ENCODE measurements around the gene RABEPK.

- TF ChIP-seq, protein P1, sequence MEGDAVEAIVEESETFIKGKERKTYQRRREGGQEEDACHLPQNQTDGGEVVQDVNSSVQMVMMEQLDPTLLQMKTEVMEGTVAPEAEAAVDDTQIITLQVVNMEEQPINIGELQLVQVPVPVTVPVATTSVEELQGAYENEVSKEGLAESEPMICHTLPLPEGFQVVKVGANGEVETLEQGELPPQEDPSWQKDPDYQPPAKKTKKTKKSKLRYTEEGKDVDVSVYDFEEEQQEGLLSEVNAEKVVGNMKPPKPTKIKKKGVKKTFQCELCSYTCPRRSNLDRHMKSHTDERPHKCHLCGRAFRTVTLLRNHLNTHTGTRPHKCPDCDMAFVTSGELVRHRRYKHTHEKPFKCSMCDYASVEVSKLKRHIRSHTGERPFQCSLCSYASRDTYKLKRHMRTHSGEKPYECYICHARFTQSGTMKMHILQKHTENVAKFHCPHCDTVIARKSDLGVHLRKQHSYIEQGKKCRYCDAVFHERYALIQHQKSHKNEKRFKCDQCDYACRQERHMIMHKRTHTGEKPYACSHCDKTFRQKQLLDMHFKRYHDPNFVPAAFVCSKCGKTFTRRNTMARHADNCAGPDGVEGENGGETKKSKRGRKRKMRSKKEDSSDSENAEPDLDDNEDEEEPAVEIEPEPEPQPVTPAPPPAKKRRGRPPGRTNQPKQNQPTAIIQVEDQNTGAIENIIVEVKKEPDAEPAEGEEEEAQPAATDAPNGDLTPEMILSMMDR (conservative IDR thresholded peaks at IDR 0.05), result no peak
- no peak for TF ChIP-seq ZFX (IDR thresholded peaks at IDR 0.05)
Measured at GRCh38 chr9:125277411-125277810, 77.1 kb downstream of the RABEPK start.
